GM21737 (cell line): ENCODE results near the gene PLAAT1.

Source experiments
- ATAC-seq: cut with Tn5 transposase; IDR thresholded peaks from one replicate; pipeline ENCODE4 v1.9.1; 2021; ENCODE audit warnings: mild to moderate bottlenecking, moderate library complexity; ENCODE audit not compliant: unreplicated experiment

PLAAT1 gene

GRCh38 chr3:193250492-193250891, 9.5 kb downstream of the PLAAT1 start:
- no peak for ATAC-seq

- no peak for ATAC-seq
These were observed 13.1 kb downstream of the PLAAT1 start for GRCh38 chr3:193253986-193254660.

GRCh38 chr3:193261970-193262369, 20.9 kb downstream of the PLAAT1 start:
- ATAC-seq: no peak

DNA sequence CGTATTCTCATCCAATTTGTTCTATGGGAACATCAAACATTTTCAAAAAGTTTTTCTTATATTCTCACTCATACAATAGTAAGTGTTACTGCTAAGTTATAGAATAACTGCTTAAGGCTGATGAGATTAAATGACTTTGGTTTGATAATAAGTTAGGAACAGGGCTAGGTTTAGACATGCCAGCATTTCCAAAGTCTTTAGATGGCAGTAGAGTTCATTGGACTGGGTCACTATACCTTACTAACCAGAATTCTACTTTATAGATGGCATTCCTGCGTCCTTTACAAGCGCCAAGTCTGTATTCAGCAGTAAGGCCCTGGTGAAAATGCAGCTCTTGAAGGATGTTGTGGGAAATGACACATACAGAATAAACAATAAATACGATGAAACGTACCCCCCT, 21.7 kb downstream of the PLAAT1 start:
- ATAC-seq: no peak

DNA sequence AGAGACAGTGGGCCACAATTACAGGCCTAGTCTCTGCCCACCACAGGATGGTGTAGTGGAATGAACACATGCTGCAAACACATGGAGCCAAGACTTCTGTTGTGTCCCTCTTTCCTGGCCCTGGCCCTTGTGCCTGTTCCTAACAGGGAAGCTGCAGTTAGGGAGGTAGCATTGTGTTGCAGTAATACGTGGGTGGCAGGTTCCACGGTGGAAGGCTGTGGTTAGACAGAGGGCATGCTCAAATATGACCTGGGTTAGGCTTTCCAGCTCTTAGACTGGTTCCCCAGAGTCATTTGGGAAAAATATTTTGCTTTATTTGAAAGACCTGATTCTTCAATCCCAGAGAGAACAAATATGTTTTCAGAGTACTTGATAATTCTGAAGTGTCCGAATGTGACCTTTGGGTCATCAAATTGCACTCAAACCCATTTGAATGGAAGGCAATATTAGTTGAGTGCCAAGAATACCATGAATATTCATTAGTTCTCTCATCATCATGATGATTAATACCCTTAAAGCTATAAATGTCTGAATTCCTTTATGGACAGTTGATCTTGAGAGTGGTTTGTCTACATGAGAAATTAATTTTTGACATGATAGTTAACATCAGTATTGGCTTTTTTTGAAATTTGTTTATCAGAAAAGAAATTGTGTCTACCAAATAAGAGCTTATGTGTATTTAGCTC, 28.5 kb downstream of the PLAAT1 start:
- ATAC-seq: no peak

DNA sequence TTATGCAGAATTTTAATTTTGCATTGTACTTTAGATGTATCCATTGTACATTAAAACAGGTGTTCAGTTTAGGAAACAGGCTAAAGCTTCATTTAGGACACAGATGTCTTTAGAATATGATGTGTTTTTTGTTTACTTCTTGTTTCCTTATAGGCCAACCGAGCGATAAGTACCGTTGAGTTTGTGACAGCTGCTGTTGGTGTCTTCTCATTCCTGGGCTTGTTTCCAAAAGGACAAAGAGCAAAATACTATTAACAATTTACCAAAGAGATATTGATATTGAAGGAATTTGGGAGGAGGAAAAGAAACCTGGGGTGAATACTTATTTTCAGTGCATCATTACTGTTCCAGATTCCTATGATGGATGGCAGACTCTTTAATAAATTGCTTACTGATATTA, 29.4 kb downstream of the PLAAT1 start:
- no peak for ATAC-seq

DNA sequence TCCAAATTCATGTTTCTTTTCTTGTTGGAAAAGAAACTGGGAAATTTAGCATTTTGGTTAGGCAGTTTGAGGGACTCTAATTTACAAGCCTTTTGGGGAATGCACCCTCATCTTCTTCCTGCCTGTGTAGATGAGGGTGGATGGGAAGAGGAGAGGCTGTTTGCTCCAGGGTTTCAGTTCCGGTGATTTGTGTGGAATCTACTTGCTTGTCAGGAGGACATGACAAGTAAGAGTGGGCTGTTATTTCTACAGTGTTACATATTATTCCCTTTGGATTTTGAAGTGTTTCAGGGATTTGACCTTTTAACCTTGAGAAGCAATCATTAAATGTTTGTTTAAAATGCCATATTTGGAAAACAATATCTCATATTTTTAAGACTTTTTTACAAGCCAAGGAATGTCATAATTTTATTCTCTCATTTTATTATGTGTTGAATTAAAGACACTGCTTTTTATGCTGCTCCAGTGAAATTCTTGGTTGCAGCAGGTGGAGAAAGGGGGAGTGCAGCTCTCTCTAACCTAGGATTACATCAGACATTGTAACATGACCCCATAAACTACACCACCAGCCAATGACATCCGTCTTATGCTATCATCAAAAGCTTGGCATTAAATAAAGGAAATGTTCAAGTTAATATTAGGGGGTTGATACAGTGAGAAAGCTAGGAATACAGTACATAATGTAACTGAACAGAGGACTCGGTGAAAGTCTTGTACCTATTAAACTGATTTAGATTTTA, 30.2 kb downstream of the PLAAT1 start:
- no peak for ATAC-seq

GRCh38 chr3:193292386-193292785, 51.4 kb downstream of the PLAAT1 start:
- no peak for ATAC-seq

DNA sequence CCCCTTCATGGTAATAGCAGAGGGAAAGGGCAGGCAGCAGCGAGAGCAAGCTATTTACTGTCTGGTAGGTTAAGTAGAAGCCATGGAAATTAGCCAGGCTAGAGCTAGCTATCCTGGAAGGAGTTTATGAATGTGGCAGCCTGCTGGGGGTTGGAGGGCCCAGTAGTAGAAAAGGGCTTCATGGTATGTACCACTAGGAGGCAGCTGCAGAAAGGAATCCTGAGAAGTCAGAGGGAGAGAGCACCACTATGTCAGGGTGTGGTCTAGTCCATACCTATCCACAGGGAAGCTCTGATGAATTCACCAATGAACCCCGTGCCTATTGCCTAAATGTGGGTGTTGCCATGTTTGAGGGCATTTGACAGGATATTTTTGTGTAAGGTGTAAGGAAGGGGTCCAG, 55.0 kb downstream of the PLAAT1 start:
- no peak for ATAC-seq

GRCh38 chr3:193297421-193297820, 56.4 kb downstream of the PLAAT1 start:
- ATAC-seq: no peak

- no peak for ATAC-seq
These were observed 60.4 kb downstream of the PLAAT1 start for GRCh38 chr3:193301433-193301832.

- ATAC-seq: no peak
These were observed 64.3 kb downstream of the PLAAT1 start for GRCh38 chr3:193305356-193305755.

GRCh38 chr3:193310914-193311723, 70.1 kb downstream of the PLAAT1 start:
- no peak for ATAC-seq

GRCh38 chr3:193313061-193313958, 72.3 kb downstream of the PLAAT1 start:
- ATAC-seq: no peak

GRCh38 chr3:193314161-193314560, 73.1 kb downstream of the PLAAT1 start:
- ATAC-seq: no peak

- no peak for ATAC-seq
These were observed 76.8 kb downstream of the PLAAT1 start for GRCh38 chr3:193317682-193318300.
